ENCODE results near the gene SLC35F4.
"Not testable (repeated sequence)": the region's sequence is repeated elsewhere in the genome, so short reads cannot be mapped to it uniquely, and the experiment has no call there.

The SLC35F4 gene

GRCh38 chr14:57712698-57713097, 153.2 kb downstream of the SLC35F4 start:
- no peak for DNase-seq

DNA sequence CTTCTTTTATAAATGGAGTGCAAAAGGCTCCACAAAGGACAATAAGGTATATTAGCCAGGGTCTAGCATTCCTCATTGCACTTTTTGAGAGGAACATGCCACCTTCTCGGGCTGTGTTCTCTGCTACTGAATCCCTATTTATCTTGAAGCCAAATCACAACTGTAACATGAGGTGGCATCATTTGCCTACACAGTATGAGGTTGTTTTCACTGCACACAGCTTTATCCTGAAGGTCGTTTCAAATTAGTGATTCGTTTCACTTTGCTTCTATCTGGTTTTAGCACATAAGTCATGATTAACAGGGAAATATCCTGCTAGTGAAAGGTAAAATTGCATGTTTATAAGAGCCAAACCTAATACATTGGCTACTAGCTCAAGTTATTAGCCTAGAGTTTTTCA, 153.8 kb downstream of the SLC35F4 start:
- DNase-seq, result no peak

- no peak for DNase-seq
Observed at GRCh38 chr14:57709909-57710308, 156.0 kb downstream of the SLC35F4 start.

GRCh38 chr14:57709086-57709485, 156.8 kb downstream of the SLC35F4 start:
- not testable (repeated sequence) for DNase-seq

GRCh38 chr14:57707219-57707618, 158.7 kb downstream of the SLC35F4 start:
- DNase-seq, result no peak

- DNase-seq, result no peak
Observed at GRCh38 chr14:57704763-57705162, 161.1 kb downstream of the SLC35F4 start.

DNA sequence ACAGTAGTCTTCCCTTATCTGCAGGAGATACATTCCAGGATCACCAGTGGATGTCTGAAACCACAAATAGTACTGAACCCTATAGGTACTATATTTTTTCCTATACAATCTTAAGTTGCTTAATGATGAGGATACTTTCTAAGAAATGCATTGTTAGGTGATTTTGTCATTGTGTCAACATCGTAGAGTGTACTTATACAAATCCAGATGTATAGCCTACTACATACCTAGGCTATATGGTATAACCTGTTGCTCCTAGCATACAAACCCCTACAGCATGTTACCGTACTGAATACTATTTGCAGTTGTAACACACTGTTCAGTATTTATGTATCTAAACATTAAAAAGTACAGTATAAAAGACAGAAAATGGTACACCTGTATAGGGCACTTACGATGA, 165.9 kb downstream of the SLC35F4 start:
- DNase-seq, result no peak

GRCh38 chr14:57692671-57693070, 173.2 kb downstream of the SLC35F4 start:
- no peak for DNase-seq

- DNase-seq, result no peak
Observed at GRCh38 chr14:57687416-57687815, 178.5 kb downstream of the SLC35F4 start.

DNA sequence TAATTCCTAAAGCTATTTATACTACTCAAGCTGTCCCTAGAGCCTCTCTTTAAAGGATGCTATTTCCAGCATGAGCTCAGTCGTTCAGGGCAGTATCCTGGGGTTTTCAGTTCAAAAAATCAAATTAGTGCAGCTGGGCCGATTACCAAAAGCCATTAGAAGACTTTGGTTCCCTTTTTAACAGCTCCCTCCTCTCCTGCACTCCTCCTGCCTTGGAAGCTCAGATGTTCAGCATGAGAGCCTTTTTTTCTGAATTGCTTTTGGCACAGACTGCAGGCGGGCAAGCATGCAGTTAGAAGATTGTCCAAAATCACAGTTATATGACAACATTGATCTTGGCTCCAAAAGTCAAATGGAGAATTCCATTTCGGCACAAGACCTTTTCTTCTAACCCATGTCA, 179.6 kb downstream of the SLC35F4 start:
- no peak for DNase-seq

DNA sequence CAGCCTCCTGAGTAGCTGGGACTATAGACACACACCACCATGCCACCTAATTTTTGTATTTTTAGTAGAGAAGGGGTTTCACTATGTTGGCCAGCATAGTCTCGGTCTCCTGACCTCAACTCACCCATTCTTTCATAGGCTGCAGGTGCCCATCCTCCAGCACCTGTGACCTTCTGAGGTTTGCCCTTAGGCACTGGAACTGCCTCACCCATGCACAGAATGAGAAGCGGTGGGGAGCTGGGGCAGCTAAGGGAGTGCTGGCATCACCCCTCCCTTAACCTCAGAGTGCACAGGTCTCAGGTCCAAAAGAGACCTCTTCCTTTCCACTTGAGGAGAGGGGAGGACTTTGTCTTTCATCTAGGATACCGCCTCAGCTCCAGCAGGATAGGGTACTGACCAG, 194.9 kb downstream of the SLC35F4 start:
- DNase-seq, result no peak

- DNase-seq, result no peak
Observed at GRCh38 chr14:57660208-57660607, 205.7 kb downstream of the SLC35F4 start.

- DNase-seq, result no peak
Observed at GRCh38 chr14:57659052-57659451, 206.8 kb downstream of the SLC35F4 start.

DNA sequence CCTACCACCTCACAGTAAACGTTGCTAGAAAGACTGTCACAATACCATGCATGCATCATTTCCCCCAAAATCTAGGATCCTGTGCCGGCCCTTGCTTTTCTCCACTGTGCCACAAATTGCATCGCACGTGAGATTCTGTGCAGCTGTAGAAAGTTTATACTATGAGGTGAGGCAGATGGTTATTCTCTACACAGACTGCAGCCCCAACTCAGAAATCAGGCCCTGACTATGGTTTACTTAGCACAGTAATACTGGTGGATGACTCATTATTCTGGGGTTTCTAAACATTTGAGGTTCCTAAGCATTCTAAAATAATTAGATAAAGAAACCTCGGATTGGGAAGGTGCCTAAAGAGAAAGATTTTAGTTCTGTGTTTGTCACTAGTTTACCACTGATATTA, 208.4 kb downstream of the SLC35F4 start:
- no peak for DNase-seq

GRCh38 chr14:57656853-57657252, 209.0 kb downstream of the SLC35F4 start:
- no peak for DNase-seq

GRCh38 chr14:57652769-57653168, 213.1 kb downstream of the SLC35F4 start:
- no peak for DNase-seq

- no peak for DNase-seq
Observed at GRCh38 chr14:57641776-57642175, 224.1 kb downstream of the SLC35F4 start.

GRCh38 chr14:57640036-57640435, 225.9 kb downstream of the SLC35F4 start:
- no peak for DNase-seq

DNA sequence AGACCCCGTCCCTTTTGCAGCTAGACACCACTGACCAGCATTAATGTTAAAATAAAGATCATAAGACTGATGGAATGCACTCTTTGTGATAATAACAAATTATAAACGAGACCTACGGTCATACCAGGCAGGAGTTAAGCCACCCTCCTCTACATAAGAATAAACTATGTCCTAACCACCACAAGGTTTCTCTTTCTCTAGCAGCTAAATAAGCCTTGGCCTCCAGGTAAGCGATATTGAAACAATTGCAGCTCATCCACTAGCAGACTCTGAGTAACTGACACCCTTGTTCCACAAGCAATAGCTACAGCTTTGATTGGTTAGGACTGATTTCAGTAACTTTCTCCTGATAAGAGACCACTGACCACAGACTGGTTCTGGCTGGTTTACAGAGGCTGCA, 228.0 kb downstream of the SLC35F4 start:
- no peak for DNase-seq

DNA sequence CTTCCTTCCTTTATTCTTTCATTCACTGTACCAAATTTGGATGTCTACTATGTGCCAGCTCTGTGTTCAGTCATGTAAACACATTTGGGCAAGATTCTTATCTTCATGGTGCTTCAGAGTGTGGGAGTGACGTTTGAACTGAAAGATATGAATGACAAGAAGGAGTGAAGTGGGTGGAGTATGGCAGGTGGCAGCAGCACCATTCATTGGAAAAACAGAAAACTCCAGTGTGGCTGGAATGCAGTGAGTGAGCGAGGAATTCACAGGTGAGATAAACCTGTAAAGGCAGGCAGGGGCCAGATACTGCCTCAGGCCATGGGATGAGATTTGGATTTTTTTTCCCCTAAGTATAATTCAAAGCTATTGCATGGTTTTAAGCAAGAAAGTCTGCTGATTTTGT, 231.6 kb downstream of the SLC35F4 start:
- no peak for DNase-seq

GRCh38 chr14:57632649-57633048, 233.2 kb downstream of the SLC35F4 start:
- DNase-seq, result no peak

DNA sequence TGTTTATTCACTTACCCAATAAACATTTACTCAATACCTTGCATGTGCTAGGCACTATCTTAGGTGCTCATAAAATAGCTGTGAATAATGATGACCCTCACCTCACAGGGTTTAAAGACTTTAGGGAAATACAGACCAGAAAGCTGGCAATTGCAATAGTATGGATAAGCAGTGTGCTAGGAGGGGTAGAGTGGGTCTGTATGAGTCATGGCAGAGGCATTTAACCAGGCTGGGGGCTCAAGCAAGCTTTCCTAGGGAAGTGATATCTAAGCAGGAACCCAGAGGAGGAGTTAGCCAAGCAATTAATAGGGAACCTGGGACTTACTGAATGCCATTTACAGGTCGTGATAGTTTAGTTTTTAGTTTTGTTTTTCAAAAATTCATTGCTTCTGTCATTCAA, 248.4 kb downstream of the SLC35F4 start:
- no peak for DNase-seq

- no peak for DNase-seq
Observed at GRCh38 chr14:57612946-57613345, 252.9 kb downstream of the SLC35F4 start.

GRCh38 chr14:57611555-57612075, 254.3 kb downstream of the SLC35F4 start:
- DNase-seq, result no peak

- DNase-seq, result no peak
Observed at GRCh38 chr14:57610631-57611030, 255.3 kb downstream of the SLC35F4 start.

Data from stimulated activated CD4-positive, alpha-beta T cell treated with anti-CD3 and anti-CD28 coated beads, Interleukin-12 subunit alpha, Interleukin-12 subunit beta, amount 100 ng/mL, for 4 hours (primary cell).